OCI-LY3 (cell line): ENCODE data around the gene TENM4.

Experiments used
- CTCF ChIP-seq: fragments of 200-600, 300-600 bp; sonication (generic); IDR thresholded peaks from 2 replicates; pipeline ENCODE4 v1.5.1; 2014; ENCODE audit warnings: antibody characterized with exemption, low read length, low read depth
- EZH2phosphoT487 ChIP-seq: fragments of 200-600 bp; shearing (Covaris generic); IDR thresholded peaks from 2 replicates; pipeline ENCODE4 v1.6.1; 2018; ENCODE audit warnings: antibody characterized with exemption, mixed run types, low read depth

- no peak for TF ChIP-seq CTCF
- no peak for TF ChIP-seq EZH2phosphoT487
Measured at GRCh38 chr11:79200398-79201070, 240.3 kb downstream of the TENM4 start.
